ENCODE data around the gene CORIN. TPM values are rescaled to one million over a fixed set of nuclear protein-coding genes. Genes with fewer than 3 reads are reported as not detected.

The CORIN gene
- total and polyA plus RNA-seq, 8 donors: 0.05 to 1.1 (median 0.23) TPM; not detected in 1

- FAIRE-seq (no peak), DNase-seq (no peak), ATAC-seq (no peak)
- H3K36me3 ChIP-seq: no peaks in the 10 kb centered on the region
- no peaks in the 10 kb centered on the region for H3K9me3 ChIP-seq
- intact Hi-C loops (cut with DNase I): no loop called here
- H3K4me3 ChIP-seq: no peak overlapping the region
- 76 to 80% methylated on average over 1 of the region's 1 CpG for WGBS, 2 donors
- H3K27me3 ChIP-seq: no peaks in the 10 kb centered on the region
- no peak overlapping the region for H3K27ac ChIP-seq
- TF ChIP-seq, protein P1, sequence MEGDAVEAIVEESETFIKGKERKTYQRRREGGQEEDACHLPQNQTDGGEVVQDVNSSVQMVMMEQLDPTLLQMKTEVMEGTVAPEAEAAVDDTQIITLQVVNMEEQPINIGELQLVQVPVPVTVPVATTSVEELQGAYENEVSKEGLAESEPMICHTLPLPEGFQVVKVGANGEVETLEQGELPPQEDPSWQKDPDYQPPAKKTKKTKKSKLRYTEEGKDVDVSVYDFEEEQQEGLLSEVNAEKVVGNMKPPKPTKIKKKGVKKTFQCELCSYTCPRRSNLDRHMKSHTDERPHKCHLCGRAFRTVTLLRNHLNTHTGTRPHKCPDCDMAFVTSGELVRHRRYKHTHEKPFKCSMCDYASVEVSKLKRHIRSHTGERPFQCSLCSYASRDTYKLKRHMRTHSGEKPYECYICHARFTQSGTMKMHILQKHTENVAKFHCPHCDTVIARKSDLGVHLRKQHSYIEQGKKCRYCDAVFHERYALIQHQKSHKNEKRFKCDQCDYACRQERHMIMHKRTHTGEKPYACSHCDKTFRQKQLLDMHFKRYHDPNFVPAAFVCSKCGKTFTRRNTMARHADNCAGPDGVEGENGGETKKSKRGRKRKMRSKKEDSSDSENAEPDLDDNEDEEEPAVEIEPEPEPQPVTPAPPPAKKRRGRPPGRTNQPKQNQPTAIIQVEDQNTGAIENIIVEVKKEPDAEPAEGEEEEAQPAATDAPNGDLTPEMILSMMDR (IDR thresholded peaks at IDR 0.05): no peak
- H3K4me1 ChIP-seq: no peaks in the 10 kb centered on the region
Observed at GRCh38 chr4:47597696-47598095, 240.2 kb downstream of the CORIN start.

GRCh38 chr4:47590325-47590724 is 247.5 kb downstream of the CORIN start:
- ATAC-seq (no peak), DNase-seq (no peak), FAIRE-seq (no peak)
- TF ChIP-seq, protein P1 (IDR thresholded peaks at IDR 0.05): no peak
- no peak overlapping the region for H3K27ac ChIP-seq
- 53 to 77% methylated on average over 1 of the region's 1 CpG for WGBS, 2 donors
- intact Hi-C loops (cut with DNase I): no loop called here
- H3K4me1 ChIP-seq: no peaks in the 10 kb centered on the region
- no peaks in the 10 kb centered on the region for H3K9me3 ChIP-seq
- H3K4me3 ChIP-seq: no peak overlapping the region
- peaks cover 0 to 24% (median 11%) of the 10 kb centered on the region in 3 donors for H3K36me3 ChIP-seq
- H3K27me3 ChIP-seq: no peaks in the 10 kb centered on the region

GRCh38 chr4:47579235-47579634 is 258.6 kb downstream of the CORIN start:
- no peaks in the 10 kb centered on the region for H3K4me1 ChIP-seq
- no peak overlapping the region for H3K4me3 ChIP-seq
- no peak overlapping the region for H3K27ac ChIP-seq
- H3K36me3 ChIP-seq: peaks cover 0 to 9% (median 6%) of the 10 kb centered on the region in 3 donors
- H3K9me3 ChIP-seq: no peaks in the 10 kb centered on the region
- FAIRE-seq: no peak
- 73 to 74% methylated on average over 3 of the region's 3 CpGs for WGBS, 2 donors
- H3K27me3 ChIP-seq: no peaks in the 10 kb centered on the region
- ATAC-seq: no peak
- no peak for DNase-seq
- intact Hi-C loops (cut with DNase I): no loop called here
- TF ChIP-seq, protein P1 (IDR thresholded peaks at IDR 0.05): no peak

DNA sequence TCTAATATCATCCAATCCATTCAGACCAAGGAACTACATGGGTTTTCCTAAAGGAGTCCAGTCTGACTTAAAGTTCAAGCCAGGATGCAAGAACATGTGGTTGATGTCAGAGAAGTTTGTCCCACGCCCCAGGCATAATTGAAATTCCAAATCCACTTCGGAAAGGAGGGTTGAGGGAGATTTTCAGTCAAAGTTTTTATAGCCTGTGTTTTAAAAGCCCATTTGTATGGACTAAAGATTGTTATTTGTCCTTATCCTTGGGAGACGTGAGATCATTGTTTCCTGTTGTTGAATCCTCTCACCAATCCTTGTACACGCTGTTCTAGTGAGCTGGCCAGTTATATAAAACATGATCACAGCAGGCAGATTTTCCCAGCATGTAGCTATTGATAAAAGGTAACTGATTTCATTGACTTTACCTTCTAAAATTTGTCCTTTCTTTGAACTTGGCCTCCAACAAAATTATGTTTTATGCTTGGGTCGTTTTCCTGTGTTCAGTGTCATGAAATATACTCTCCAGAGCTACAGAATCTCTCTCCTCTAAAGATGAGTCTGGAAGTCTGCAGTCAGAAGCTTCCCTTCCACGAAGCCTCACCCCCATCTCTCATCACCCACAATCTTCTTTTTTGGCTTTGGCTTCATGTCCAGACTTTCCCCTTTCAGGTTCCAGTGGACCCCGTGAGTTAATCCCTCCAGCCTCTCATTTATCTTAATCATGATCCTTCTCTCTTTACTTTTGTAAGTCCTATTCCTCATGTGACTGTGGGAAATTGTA is 259.9 kb downstream of the CORIN start:
- WGBS, 2 donors: 58 to 60% methylated on average over 7 of the region's 7 CpGs
- intact Hi-C loops (cut with DNase I): no loop called here
- FAIRE-seq: no peak
- Histone ChIP-seq H3K4me1 (no peaks in the 10 kb centered on the region), H3K36me3 (peaks cover 0 to 7% (median 4%) of the 10 kb centered on the region in 3 donors), H3K4me3 (no peak overlapping the region), H3K27me3 (no peaks in the 10 kb centered on the region), H3K27ac (no peak overlapping the region), H3K9me3 (no peaks in the 10 kb centered on the region)
- TF ChIP-seq, protein P1 (IDR thresholded peaks at IDR 0.05): no peak
- peak in 2 of 4 donors; percentile 36 to 47 for ATAC-seq
- DNase-seq: no peak

- FAIRE-seq (no peak), ATAC-seq (no peak), DNase-seq (no peak)
- no peaks in the 10 kb centered on the region for H3K27me3 ChIP-seq
- intact Hi-C loops (cut with DNase I): no loop called here
- H3K27ac ChIP-seq: no peak overlapping the region
- H3K9me3 ChIP-seq: no peaks in the 10 kb centered on the region
- no peaks in the 10 kb centered on the region for H3K4me1 ChIP-seq
- no peak overlapping the region for H3K4me3 ChIP-seq
- peaks cover 0 to 6% (median 3%) of the 10 kb centered on the region in 3 donors for H3K36me3 ChIP-seq
- TF ChIP-seq, protein P1 (IDR thresholded peaks at IDR 0.05): no peak
- WGBS, 2 donors: 85 to 88% methylated on average over 3 of the region's 3 CpGs
Observed at GRCh38 chr4:47572981-47573380, 264.9 kb downstream of the CORIN start.
